ENCODE data around the gene NIPBL. TPM values are rescaled to one million over a fixed set of nuclear protein-coding genes. Genes with fewer than 3 reads are reported as not detected.

The NIPBL gene
- total RNA-seq, 2 donors from 2014 or later = 29.8 to 38.9 TPM

DNA sequence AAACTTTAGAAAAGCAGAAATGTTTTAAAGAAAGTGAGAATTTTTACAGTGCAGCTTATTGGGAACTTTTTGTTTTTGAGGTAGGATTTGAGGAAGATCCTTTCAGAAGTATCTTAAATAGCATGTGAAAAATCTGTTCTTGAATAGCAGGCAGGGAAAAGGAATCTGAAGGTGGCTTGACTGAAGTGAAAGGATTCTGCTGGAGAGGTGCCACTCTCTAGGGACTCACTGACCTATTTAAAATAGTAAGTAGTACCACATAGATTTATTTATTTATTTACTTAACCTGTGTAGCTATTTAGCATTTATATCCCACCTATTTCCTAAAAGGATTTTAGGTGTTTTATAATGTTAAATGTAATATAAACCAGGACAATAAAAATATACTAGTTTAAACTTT lies 69.1 kb downstream of the NIPBL start:
- peaks cover 18% of the 10 kb centered on the region for H3K4me1 ChIP-seq
- H3K36me3 ChIP-seq (replicated peaks in 1 of 2; ENCODE audit: insufficient read depth in 1 of 2, low read depth in 2 of 2) = no peaks in the 10 kb centered on the region
- DNase-seq (no peak), ATAC-seq (no peak)
- TF ChIP-seq, protein P1, sequence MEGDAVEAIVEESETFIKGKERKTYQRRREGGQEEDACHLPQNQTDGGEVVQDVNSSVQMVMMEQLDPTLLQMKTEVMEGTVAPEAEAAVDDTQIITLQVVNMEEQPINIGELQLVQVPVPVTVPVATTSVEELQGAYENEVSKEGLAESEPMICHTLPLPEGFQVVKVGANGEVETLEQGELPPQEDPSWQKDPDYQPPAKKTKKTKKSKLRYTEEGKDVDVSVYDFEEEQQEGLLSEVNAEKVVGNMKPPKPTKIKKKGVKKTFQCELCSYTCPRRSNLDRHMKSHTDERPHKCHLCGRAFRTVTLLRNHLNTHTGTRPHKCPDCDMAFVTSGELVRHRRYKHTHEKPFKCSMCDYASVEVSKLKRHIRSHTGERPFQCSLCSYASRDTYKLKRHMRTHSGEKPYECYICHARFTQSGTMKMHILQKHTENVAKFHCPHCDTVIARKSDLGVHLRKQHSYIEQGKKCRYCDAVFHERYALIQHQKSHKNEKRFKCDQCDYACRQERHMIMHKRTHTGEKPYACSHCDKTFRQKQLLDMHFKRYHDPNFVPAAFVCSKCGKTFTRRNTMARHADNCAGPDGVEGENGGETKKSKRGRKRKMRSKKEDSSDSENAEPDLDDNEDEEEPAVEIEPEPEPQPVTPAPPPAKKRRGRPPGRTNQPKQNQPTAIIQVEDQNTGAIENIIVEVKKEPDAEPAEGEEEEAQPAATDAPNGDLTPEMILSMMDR (IDR thresholded peaks at IDR 0.05) = no peak
- TF ChIP-seq POLR2A (IDR thresholded peaks at IDR 0.05) = no peak
- H3K9me3 ChIP-seq = no peaks in the 10 kb centered on the region
- intact Hi-C loops (cut with DNase I) = loop anchor here (10.0 kb wide), 2 partner anchors 71 to 221 kb away; partner anchors contain the start of gene NIPBL
- H3K27ac ChIP-seq = no peak overlapping the region
- H3K27me3 ChIP-seq = no peaks in the 10 kb centered on the region
- no peak overlapping the region for H3K4me3 ChIP-seq

- intact Hi-C loops (cut with DNase I) = loop anchor here (10.0 kb wide), 2 partner anchors 71 to 221 kb away; partner anchors contain the start of gene NIPBL
- no peak overlapping the region for H3K4me3 ChIP-seq
- DNase-seq = no peak
- H3K27me3 ChIP-seq = no peaks in the 10 kb centered on the region
- ATAC-seq = no peak
- H3K9me3 ChIP-seq = no peaks in the 10 kb centered on the region
- H3K27ac ChIP-seq = no peak overlapping the region
- H3K36me3 ChIP-seq (replicated peaks in 1 of 2; ENCODE audit: insufficient read depth in 1 of 2, low read depth in 2 of 2) = no peaks in the 10 kb centered on the region
- peaks cover 18% of the 10 kb centered on the region for H3K4me1 ChIP-seq
- TF ChIP-seq, protein P1 (IDR thresholded peaks at IDR 0.05) = no peak
- no peak for TF ChIP-seq POLR2A (IDR thresholded peaks at IDR 0.05)
These were observed 69.5 kb downstream of the NIPBL start for GRCh38 chr5:36946101-36946500.

DNA sequence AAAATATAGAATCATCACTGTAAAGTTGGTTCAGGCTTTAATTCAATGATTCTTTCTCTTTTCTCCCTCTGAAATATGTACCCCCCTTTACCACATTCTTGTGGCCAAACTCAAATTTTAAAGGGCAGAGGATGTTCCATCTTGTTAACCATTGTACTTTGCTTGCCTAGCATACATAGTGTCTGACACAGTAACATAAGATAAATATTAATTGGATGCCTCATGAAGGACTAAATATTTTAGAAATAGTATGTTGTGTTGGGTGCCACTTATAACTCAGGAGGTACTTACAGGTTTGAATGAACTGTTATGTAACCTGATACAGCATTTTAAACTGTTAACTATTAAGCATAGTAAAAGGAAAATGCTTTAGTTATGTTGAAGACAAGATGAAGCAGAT lies 71.5 kb downstream of the NIPBL start:
- Histone ChIP-seq H3K4me1 (peaks cover 27% of the 10 kb centered on the region), H3K27ac (no peak overlapping the region), H3K27me3 (no peaks in the 10 kb centered on the region), H3K36me3 (replicated peaks in 1 of 2; ENCODE audit: insufficient read depth in 1 of 2, low read depth in 2 of 2) (no peaks in the 10 kb centered on the region), H3K9me3 (no peaks in the 10 kb centered on the region), H3K4me3 (no peak overlapping the region)
- intact Hi-C loops (cut with DNase I) = loop anchor here (10.0 kb wide), 2 partner anchors 73 to 223 kb away; partner anchors contain the start of gene NIPBL
- ATAC-seq (no peak), DNase-seq (no peak)
- TF ChIP-seq POLR2A (IDR thresholded peaks at IDR 0.05) = no peak
- TF ChIP-seq, protein P1 (IDR thresholded peaks at IDR 0.05) = no peak

DNA sequence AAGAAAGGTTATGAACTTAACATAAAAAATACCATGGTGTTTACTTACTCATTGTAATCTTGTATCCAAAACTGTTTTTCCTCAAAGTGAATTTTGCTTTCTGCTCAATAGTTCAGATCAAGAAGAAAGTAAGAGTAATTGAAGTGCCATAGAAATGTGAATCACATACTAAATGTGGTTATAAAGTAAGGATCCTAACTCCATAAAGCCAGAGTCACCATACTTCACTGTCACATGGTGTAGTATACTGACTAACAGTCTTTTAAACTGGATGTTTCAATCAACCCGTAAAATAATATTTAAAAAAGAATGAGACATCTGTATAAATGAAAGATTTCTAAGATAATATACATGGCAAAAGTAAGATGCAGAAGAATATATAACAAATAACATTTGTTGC lies 72.1 kb downstream of the NIPBL start:
- DNase-seq = no peak
- H3K4me1 ChIP-seq = peaks cover 28% of the 10 kb centered on the region
- H3K36me3 ChIP-seq (replicated peaks in 1 of 2; ENCODE audit: insufficient read depth in 1 of 2, low read depth in 2 of 2) = no peaks in the 10 kb centered on the region
- TF ChIP-seq POLR2A (IDR thresholded peaks at IDR 0.05) = no peak
- TF ChIP-seq, protein P1 (IDR thresholded peaks at IDR 0.05) = no peak
- no peaks in the 10 kb centered on the region for H3K27me3 ChIP-seq
- 59 to 69% methylated on average over 1 of the region's 1 CpG for WGBS, 2 donors
- no peak overlapping the region for H3K27ac ChIP-seq
- H3K9me3 ChIP-seq = no peaks in the 10 kb centered on the region
- no peak overlapping the region for H3K4me3 ChIP-seq
- no peak for ATAC-seq
- intact Hi-C loops (cut with DNase I) = loop anchor here (10.0 kb wide), 2 partner anchors 74 to 224 kb away; partner anchors contain the start of gene NIPBL

DNA sequence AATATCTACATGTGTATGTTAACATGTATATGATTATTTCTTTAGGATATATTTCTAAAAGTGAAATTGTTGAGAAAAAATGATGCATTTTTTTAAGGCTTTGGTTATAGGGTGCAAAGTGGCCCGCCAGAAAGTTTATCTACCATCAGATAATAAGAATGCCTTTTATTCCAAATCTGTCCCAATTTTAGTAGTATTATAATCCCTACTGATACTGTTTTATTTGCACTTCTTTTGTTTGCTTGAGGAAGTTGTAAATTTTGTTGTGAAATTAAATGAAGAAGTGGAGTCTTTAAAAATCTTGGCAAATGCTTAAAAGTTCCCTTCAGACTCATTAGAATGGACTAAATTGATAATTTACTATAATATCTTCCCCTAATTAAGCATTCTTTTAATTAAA lies 73.0 kb downstream of the NIPBL start:
- 47 to 48% methylated on average over 1 of the region's 1 CpG for WGBS, 2 donors
- no peaks in the 10 kb centered on the region for H3K27me3 ChIP-seq
- TF ChIP-seq POLR2A (IDR thresholded peaks at IDR 0.05) = no peak
- TF ChIP-seq, protein P1 (IDR thresholded peaks at IDR 0.05) = no peak
- DNase-seq (no peak), ATAC-seq (no peak)
- no peak overlapping the region for H3K4me3 ChIP-seq
- no peaks in the 10 kb centered on the region for H3K9me3 ChIP-seq
- no peaks in the 10 kb centered on the region for H3K36me3 ChIP-seq (replicated peaks in 1 of 2; ENCODE audit: insufficient read depth in 1 of 2, low read depth in 2 of 2)
- no peak overlapping the region for H3K27ac ChIP-seq
- peaks cover 34% of the 10 kb centered on the region for H3K4me1 ChIP-seq
- intact Hi-C loops (cut with DNase I) = loop anchor here (10.0 kb wide), 2 partner anchors 75 to 225 kb away; partner anchors contain the start of gene NIPBL

Measured in body of pancreas (tissue), 4 donors.